GM21825 (cell line): ENCODE results near the gene MACROD2.

ENCODE experiments used
- ATAC-seq: cut with Tn5 transposase; IDR thresholded peaks from one replicate; pipeline ENCODE4 v1.9.1; 2021; ENCODE audit warnings: mild to moderate bottlenecking, moderate library complexity; ENCODE audit not compliant: unreplicated experiment

Gene MACROD2

GRCh38 chr20:15734052-15734451 is 1738.7 kb downstream of the MACROD2 start:
- ATAC-seq: no peak

DNA sequence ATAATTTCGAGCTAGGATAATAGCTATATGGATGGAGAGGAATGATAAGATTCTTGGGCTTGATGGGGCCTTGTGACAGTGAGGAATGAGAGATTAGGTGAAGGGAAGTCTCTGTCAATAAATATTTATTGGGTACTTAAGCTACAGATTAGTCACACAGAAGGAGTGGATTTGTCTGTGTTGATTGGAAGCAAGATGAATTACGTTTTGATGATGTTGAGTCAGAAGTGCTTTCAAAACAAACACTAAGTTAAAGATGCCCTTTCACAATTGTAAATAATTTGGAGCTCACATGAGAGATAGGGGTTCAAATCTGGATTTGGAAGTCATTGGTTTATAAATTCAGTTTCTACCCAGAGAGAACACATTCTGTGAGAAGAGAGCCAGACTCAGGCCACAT is 1743.7 kb downstream of the MACROD2 start:
- ATAC-seq: no peak

GRCh38 chr20:15740046-15740775 is 1744.9 kb downstream of the MACROD2 start:
- no peak for ATAC-seq

DNA sequence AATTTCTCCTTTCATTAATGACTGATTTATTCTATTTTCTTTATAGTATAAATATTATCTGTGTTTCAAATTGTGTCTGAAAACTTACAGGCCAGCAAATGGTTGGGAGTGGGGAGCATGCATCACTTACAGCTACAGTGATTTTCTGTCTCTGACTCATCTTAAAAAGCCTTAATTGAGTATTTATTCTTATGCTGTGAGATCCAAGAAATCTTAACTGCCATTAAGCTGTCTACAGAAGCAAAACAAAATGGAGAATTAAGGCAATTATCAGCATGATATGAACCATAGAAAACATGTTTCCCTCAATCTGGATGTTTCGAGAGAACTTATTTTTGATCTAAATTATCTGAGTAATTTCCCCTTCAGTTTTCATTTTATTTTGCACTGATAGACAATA is 1746.8 kb downstream of the MACROD2 start:
- no peak for ATAC-seq

DNA sequence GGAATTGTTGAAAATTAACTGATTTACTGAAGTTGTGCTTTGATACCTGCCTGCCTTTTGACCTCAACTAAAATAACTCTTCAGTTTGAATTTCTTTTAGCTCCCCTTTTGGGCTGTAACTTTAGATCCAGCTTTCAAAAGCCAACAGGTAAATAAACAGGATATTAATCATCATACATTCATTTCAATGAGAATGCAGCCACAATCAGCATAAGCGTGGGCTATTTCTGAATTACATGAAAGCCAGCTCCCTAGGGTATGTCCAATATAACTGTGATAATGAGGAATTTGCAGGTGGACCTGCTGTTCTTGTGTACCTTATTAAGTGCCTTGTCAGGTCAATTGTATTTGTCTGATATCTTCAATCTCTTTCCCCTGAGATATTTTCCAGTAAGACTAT is 1747.3 kb downstream of the MACROD2 start:
- ATAC-seq: no peak

DNA sequence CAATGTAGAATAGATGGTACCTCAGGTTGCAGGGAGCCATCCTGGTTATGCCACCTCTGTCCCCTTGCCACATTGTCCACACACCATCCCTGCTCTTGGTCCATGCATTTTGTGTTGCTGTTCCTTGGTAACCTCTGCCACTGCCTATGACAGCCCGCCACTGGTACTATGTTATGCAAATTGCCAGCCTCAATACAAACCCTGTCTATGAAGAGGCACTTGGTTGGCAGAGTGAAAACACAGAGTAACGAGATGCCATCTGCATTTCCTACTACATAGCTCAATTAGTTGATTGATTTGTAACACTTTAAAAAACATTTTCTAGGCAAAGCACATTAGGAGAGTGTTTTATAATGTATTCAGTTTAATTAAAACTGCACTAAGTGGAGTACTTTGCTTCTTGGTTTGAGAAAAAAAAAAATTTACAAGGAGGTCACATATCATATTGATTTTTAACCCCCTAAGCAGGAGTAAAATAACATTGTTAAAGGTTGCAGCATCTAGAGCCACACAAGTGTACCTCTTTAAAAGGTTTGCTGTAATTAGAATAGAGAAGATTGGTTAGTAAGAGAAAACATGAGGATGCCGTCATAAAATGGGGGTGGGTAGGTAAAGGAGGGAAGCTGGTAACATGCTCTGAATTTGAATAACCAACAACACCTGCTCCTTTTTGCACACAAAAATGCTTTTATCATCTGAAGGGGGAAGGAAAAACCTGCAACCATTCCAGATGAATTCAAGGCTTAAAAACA is 1760.9 kb downstream of the MACROD2 start:
- ATAC-seq: no peak

DNA sequence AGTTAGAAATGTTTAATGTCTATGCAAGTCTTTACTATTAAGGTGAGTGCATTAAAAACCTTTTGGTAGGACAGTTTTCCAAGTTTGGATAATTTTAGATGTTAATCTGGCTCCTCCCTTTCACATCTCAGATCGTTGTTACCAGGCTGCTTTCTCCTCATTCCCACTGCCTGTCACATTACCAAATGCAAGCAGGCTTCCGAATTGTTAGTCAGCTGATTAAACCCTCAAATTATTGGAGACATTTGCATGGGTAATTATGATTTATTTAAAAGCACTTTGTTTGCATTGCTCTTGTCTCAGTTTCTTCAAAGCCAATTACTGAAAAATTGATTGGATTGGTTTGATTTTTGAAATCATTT is 1761.4 kb downstream of the MACROD2 start:
- ATAC-seq: no peak

DNA sequence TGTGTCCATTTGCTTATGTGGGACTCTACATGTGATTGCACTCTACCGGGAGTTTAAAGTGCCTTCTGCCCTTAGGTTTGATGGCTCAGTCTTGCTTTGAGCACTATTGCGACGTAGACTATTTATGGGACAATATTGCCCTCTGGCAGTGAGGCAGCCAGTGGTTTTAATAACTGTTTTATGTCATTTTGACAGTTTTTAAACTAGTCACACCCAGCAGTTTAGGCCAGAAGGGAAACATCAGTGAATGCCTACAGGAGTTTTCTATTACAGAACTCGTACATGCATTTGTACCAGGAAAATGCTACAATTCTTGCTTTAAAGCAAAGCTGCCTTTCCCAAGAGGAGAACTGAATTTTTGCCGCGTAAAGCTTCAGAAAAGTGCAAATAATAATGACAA is 1764.3 kb downstream of the MACROD2 start:
- ATAC-seq: no peak

DNA sequence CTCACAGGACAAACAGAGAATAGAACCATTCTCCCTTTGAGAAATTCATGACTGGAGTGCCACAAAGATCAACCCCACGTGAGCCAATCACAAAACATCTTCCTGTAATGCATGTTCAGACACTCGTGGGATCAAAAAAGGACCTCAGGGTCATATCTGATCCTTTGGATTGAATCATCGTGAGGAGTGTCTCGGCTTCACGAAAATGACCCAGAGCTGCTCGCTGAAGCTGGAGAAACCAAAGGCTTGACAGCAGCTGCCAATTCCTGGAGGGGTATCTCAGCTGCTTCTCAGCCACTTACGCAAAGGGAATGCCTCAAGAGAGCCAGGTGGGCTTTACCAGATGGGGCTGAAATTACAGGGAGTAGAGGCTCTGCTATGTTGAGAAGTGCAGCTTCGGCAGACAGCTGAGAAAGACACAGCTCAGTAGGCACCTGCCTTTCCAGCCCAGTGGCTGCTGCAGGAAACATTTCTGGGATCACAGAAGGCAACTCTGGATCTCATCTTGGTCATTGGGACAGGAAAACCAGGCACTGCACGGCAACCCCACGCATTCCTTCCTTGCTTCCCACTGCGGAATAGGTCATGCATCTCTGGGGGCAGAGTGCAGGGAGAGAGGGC is 1764.8 kb downstream of the MACROD2 start:
- ATAC-seq: no peak

DNA sequence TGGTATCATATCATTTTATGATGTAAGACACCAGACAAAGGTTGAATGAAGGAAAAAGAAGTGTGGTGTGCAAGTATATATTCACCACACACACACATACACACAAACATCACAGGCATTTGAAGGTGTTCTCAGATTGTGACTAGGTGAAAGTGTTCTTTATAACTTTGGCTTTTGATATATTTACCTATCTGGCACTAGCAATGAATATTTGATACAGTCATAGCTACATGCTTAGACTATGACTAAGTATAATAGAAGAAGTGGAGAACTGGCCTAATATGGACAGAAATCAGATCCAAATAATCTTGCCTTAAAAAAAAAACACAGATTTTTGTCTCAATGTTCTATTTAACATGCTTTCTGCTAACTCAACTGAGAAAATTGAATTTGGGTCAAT is 1768.0 kb downstream of the MACROD2 start:
- ATAC-seq: no peak

- ATAC-seq: no peak
These were observed 1772.3 kb downstream of the MACROD2 start for GRCh38 chr20:15767586-15767985.

- ATAC-seq: no peak
These were observed 1772.9 kb downstream of the MACROD2 start for GRCh38 chr20:15767999-15768741.

GRCh38 chr20:15772826-15773225 is 1777.5 kb downstream of the MACROD2 start:
- ATAC-seq: no peak

- no peak for ATAC-seq
These were observed 1779.6 kb downstream of the MACROD2 start for GRCh38 chr20:15774926-15775325.

GRCh38 chr20:15776770-15777466 is 1781.6 kb downstream of the MACROD2 start:
- ATAC-seq: no peak

DNA sequence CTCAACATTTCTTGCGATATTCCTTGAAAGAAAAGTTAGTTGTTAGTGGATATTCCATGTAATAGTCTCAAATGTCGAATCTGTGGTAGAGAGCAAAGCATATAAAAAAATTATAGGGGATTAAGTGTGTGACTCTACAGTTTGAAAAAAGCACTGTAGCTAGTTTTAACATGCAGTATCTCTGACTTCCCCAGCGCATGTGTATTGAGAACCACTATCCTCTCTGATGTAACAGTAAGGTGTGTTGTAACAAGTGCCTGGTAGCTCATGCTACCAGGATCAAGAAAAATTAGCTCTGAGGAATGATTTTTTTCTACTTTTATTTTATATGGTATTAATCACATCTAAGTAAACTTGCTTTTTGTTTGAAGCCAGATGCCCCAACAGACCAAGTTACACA is 1788.7 kb downstream of the MACROD2 start:
- ATAC-seq: no peak

DNA sequence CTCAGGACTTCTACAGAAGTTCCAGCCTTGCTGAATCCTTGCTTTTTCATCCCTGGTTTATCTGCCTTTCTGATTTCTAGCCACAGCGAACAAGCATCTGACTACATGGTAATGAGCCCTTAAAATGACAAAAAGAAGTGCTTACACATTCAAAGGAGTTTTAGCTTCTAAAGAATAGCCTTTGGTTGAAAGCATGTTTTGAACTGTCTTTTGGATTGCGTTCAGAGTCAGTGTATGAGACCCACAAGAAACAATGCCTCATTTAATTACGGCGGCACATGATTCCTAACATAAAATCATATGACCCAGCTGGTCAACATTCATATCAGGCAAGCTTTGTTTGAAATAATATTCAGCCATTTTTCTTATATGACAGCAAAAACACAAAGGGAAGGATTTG is 1793.8 kb downstream of the MACROD2 start:
- no peak for ATAC-seq

DNA sequence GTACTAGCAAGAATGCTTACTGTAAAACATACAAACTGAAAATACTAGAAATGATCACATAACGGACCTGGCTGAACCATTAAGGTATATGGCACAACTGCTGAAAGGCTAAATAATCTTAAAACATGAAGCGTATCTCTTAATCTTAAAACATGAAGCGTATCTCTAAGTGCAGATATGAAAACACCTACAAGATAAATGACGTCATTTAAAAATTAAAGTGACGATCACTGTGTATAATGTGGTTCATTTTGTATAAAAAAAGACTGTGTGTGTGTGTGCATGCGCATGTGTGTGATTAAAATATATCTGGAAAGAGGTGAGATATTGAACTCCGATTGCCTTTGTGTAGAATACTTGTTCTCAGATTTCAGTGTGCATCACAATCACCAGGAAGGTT is 1797.5 kb downstream of the MACROD2 start:
- ATAC-seq: no peak

- ATAC-seq: no peak
These were observed 1799.1 kb downstream of the MACROD2 start for GRCh38 chr20:15794409-15794808.

DNA sequence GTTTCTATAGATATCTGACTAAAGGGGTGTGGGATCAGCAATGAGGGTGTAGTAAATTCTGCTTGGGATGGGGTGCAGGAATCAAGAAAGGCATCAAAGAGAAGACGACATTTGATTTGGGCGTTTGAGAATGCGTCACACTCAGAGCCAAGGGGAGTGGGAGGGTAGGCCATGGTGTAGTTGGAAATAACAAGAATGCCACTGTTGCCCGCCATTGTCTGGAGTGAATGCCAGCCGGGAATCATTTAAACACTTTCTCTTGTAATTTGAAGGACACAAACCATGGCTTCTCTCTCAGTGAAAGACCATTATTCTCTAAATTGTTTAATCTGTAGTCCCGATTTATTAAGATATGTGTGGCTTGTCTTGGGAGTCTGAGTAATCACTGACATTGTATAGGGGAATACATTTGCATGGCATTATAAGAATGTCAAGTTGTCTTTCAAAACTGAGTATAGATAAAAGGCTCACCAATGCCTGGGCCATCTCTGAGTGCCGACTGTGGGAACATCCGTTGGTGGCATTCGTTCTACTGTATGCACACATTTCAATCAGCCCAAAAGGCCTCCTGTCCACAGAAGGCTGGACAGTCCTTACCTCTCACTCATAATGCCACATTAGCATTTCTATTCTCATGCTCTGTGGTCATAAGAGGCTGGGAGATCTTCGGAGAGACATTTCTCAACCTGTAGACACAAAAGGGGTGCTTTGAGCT is 1800.1 kb downstream of the MACROD2 start:
- no peak for ATAC-seq
